22Rv1 (cell line): ENCODE results near the gene NDUFS8.
A peak's percentile ranks its signal among the peaks of the same experiment; 100 is the strongest.

ENCODE experiments used
- H3K27ac ChIP-seq: fragments of 450-650 bp; 2 replicates; pipeline ENCODE4 v1.5.1; 2017
- ZFX ChIP-seq: fragments of 450-650 bp; IDR thresholded peaks from 2 replicates; pipeline ENCODE4 v1.6.1; 2017; ENCODE audit warnings: antibody characterized with exemption, borderline replicate concordance
- TF ChIP-seq, protein P1 (sequence below): fragments of 450-650 bp; IDR thresholded peaks from 2 replicates; pipeline ENCODE4 v1.5.1; 2017; ENCODE audit warnings: mild to moderate bottlenecking

The NDUFS8 gene

DNA sequence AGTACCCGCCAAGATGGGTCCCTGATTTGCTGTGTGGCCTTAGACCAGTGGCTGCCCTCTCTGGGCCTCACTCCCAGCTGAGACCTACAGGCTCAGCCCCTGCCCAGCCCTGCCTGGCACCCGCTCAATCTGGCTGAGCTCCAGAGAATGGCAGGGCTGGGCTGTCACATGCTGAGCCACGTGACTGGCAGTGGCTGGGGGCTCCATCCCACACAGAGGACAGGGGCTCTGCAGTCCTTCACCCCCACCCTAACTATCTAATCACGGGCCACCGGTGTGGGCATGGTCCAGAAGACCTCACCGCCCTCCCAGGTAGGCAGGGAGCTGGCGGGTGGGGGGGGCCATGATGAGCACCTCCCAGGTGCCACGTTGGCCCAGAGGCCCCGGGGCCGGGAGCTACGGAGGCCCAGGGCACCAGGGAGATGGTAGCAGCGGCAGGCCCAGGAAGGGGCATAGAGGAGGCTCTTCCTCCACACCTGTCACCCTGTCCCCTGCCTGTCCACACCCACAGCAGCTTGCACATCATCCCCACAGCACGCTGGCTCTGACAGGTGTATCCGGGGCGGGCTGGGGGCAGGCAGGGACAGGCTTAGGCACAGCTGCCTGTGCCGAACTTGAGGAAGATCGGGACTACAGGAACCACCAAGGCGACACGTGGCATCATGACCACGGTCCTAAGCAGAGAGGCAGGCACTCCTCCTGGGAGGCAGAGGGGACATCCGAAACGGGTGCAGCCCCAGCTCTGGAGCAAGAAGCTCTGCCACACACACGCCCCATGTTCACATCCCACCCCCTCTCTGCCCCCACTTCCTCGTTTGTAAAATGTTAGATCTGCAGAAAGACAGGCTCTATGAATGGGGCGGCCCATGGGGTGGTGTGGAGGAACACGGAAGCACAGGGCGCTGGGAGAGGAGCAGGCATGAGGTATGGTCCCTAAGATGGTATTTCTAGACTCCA lies 21.8 kb upstream of the NDUFS8 start:
- H3K27ac ChIP-seq = peak overlapping the region; percentile 48; the same call in 1 of the 2 replicates
- no peak for TF ChIP-seq ZFX
- TF ChIP-seq, protein P1, sequence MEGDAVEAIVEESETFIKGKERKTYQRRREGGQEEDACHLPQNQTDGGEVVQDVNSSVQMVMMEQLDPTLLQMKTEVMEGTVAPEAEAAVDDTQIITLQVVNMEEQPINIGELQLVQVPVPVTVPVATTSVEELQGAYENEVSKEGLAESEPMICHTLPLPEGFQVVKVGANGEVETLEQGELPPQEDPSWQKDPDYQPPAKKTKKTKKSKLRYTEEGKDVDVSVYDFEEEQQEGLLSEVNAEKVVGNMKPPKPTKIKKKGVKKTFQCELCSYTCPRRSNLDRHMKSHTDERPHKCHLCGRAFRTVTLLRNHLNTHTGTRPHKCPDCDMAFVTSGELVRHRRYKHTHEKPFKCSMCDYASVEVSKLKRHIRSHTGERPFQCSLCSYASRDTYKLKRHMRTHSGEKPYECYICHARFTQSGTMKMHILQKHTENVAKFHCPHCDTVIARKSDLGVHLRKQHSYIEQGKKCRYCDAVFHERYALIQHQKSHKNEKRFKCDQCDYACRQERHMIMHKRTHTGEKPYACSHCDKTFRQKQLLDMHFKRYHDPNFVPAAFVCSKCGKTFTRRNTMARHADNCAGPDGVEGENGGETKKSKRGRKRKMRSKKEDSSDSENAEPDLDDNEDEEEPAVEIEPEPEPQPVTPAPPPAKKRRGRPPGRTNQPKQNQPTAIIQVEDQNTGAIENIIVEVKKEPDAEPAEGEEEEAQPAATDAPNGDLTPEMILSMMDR = no peak

DNA sequence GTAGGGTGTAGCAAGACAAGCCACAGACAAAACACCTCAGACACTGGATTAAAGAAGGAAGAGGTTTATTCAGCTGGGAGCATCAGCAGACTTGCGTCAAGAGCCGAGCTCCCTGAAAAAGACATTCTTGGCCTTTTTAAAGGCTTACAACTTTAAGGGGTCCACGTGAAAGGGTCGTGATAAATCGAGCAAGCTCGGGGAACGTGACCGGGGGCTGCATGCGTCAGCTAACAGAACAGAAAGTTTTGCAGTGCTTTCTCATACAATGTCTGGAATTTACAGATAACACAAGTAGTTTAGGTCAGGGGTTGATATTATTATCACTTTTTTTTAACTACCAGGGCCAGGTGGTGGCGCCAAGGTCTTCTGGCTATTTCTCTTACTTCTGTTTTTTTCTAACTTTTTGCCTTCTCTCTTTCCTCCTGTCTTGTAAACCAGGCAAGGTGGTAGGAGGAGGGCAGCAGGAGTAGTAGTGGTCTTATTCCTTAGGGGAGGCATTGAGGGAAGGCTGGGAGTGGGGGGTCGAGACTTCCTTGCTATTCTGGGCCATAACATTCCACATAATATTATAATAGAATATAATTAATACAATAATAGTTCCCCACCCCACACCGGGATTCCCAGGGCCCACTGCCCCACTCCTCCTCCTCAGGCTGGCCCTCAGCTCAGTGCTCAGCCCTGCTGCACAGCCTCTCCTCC lies 20.9 kb upstream of the NDUFS8 start:
- H3K27ac ChIP-seq = peak overlapping the region; percentile 48
- no peak for TF ChIP-seq ZFX
- TF ChIP-seq, protein P1 = peak; percentile 53

GRCh38 chr11:68010090-68011041 lies 20.1 kb upstream of the NDUFS8 start, which contains the start of gene ALDH3B1:
Gene ALDH3B1, plus strand, starts transcription at chr11:68010327. Its CDS starts 4,971 bp downstream, at chr11:68015298.
- H3K27ac ChIP-seq = peak within 1 kb of the TSS; percentile 48
- TF ChIP-seq, protein P1 = no peak
- no peak for TF ChIP-seq ZFX

GRCh38 chr11:68011051-68011943 lies 19.2 kb upstream of the NDUFS8 start:
- no peak overlapping the region for H3K27ac ChIP-seq
- TF ChIP-seq ZFX = no peak
- TF ChIP-seq, protein P1 = no peak

GRCh38 chr11:68012044-68012842 lies 18.2 kb upstream of the NDUFS8 start:
- no peak for TF ChIP-seq ZFX
- TF ChIP-seq, protein P1 = no peak
- no peak overlapping the region for H3K27ac ChIP-seq
